ENCODE results near the gene NLRP1.

GRCh38 chr17:5464717-5465507 lies 119.4 kb downstream of the NLRP1 start:
- TF ChIP-seq EP300 (conservative IDR thresholded peaks at IDR 0.05; ENCODE audit: poor library complexity, severe bottlenecking) (no peak), POLR2AphosphoS5 (IDR thresholded peaks at IDR 0.05) (no peak), CTCF (IDR thresholded peaks at IDR 0.05; ENCODE audit: poor library complexity, severe bottlenecking) (no peak), EZH2 (IDR thresholded peaks at IDR 0.05; ENCODE audit: borderline replicate concordance, insufficient read depth, low read length, poor library complexity, severe bottlenecking) (no peak), MXI1 (conservative IDR thresholded peaks at IDR 0.05; ENCODE audit: poor library complexity, severe bottlenecking) (no peak), REST (IDR thresholded peaks at IDR 0.05; ENCODE audit: borderline replicate concordance) (no peak), SMC3 (conservative IDR thresholded peaks at IDR 0.05; ENCODE audit: poor library complexity) (no peak), TAF1 (IDR thresholded peaks at IDR 0.05; ENCODE audit: low read depth) (no peak), RAD21 (conservative IDR thresholded peaks at IDR 0.05) (no peak)
